ENCODE data around the gene DGKI.
A peak's percentile ranks its signal among the peaks of the same experiment; 100 is the strongest.

Gene DGKI

DNA sequence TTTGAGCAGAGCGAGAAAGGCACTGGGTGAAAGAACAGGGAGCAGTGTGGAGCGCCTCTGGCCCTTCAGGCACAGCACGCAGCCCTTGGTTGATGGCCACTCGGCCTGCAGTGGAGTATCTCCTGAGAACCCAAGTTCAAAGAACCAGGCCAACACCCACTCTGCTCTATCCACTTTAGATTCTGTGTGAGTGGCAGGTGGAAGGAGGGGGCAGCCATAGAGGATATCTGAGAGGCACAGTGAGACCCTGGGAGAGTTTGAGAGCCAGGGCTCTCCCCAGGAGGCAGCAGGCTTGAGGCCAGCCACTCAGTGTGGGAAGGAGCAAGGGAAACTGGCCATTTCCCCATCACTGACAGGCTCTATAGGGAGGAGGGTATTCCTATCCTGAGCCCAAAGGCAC is 450.7 kb downstream of the DGKI start:
- no peak for DNase-seq

DNA sequence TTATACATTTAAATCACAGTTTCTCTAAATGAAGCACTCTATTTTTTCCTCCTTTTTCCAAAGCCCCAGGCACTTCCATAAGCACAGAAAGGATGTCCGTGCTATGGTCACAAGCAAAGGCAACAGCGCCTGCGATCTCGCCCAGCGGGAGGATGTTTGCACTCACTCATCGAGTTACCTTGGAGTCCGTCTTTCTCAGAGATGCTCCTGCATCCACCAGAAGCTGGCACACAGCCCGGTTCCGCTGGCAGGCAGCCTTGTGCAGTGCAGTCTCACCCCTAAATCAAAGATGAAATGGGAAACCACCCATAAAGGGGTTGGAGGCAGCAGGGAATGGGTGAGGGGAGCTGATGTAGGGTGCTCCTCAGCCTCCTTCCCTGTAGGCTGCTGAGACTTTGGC is 451.4 kb downstream of the DGKI start:
- no peak for DNase-seq

DNA sequence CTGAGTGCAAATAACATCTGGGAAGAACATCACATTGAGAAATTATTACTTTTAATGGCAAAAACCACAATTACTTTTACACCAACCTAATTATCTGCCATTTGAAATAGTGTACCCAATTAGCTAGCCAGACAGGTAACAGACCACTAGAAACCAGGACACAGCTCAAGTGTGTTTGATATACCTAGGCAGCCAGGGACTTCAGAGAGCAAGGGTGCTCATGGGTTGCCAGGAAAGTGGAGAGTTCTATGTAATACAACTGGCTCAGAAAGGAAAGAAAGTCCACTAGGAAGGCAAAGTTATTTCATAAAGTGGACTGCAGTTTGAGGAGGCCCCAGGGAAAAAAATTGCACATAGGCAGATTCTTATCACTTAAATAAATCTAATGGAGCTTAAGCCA is 453.2 kb downstream of the DGKI start:
- no peak for DNase-seq

DNA sequence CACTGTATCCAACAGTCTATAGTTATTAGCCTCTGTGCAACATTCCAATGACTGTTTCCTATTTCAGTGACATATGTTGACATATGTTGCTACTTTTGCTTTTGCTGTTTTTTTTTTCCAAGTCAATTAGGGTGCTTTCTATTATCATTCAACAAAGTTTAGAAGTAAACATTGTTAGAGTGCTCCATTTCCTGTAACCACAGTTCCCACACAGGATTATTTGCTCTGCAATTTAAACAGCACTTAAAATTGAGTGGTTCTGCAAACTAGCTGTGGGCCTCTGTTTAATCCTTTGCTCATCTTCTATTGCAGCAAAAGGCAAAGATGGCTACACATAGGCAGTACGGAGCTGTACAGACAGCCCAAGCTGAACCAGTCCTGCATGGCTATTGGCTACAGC is 456.7 kb downstream of the DGKI start:
- DNase-seq: no peak

DNA sequence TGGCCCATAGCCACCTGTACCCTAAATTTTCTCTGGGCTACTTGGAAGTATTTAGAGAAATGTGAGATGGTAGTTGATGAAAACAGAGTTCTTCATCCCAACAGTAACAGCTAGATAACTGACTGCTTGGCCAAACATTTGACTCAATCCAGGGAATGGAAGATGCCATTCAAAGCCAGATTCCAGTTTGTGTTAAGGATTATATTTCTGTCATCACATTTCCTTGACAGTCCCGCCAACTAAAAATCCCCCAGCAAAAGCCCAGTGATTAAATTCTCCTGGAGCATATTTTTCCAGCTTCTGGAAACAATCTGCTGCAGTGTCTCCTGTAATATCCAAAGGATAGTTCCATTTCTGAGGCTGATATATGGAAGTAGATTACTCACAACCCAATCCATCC is 457.9 kb downstream of the DGKI start:
- DNase-seq: no peak

DNA sequence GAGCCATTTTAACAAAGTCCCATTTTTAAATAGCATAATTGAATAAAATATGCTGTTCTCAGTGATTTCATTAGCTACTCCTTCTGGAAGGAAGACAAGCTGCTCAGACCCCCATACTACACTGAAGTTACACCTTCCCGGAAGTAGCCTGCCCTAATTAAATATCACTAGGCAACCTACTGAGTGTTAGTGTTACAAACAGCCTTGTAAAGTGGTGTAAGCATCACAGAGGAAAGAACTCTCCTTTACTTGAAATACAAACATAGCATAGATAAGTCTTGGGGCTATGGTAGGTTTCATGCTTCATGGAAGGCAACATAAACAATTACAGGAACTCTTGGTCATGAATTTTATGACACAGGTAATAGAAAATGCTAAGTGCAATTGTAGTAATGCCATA is 459.8 kb downstream of the DGKI start:
- DNase-seq: no peak

DNA sequence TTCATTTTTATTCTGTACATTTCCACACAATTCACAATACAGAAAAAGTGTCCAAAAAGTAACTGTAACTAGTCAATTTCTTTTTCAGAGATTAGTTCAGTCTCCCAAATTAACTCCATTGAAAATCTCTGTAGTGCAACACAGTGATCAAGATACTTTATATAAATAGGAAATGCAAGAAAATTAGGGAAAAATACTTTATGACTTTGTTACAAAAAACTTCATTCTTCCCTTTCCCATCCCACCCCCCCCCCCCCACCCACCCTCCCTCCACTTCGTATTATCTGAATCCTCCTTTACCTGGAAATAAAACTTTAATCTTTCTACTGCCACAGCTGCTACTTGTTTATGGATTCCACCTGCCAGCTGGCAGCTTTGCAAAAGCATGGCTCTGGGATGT is 465.7 kb downstream of the DGKI start:
- peak; percentile 18 for DNase-seq

DNA sequence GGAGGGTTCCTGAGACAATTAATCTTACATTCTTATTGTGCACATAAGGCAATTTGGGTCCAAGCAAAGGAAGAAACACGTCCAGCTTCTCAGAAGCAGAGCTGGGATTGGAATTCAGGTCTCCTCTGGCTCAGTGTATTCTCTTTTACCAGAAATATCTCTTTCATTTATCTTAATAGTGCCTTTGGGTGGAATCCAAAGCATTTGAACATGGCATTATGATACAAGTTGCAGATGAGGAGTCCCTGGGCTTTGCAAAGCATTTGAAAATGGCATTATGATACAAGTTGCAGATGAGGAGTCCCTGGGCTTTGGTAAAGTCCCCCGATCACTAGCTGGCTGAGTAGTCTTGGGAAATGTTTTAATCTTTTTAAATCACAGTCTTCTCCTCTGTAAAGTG is 473.3 kb downstream of the DGKI start:
- no peak for DNase-seq

DNA sequence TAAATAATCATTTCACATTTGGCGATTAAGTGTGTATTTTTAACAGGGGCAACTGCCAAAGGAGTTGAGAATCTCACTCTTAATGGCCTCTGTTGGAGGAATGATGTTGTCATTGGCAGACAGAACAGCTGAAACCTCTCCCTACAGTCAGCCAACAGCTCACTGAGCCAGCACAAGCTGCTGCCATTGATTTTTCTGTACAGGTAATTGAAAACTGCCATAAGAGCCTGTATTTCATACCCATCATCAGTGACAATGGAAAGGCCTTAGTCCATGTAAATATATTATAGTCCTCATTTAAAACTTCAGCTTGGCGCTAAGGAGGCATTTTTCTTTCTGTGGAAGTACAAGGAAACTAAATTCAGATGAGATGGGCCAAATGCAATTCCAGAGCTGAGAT is 475.2 kb downstream of the DGKI start:
- no peak for DNase-seq

DNA sequence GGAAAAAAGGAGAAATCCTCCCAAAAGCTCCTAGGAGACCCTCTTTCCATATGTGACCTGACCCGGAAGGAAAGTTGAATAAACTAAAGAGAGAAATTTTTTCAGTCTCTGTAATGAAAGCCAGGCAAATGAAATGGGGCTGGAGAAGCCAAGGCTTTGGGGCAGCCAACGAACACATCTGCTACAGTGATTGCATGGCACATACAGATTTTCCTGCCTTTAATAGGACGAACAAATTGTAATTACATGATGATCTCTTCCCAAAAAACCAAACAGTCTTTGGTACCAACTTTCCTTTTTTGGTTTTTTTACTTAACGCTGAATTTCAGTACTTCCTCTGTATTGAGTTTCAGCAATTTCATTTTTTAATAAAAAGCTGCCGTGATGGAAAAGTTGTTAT is 479.8 kb downstream of the DGKI start:
- DNase-seq: no peak

DNA sequence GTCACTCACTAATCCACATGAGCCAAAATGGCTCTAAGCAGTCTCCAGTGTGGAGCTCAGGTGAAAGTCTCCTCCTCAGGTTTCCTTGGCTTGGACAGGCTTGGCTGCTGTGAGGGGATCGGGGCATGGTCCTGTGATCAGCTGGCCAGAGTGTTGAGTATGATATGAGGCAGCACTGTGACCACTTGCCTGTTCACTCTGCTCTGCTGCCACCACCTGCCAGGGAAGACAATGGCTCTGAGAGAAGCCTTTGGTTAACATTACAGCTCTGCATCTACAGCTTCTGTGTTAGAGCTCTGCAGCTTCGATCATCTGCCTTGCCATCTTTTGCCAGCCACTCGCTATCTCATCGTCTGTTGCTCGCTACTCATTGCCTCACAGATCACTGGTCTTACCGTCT is 483.1 kb downstream of the DGKI start:
- DNase-seq: no peak

DNA sequence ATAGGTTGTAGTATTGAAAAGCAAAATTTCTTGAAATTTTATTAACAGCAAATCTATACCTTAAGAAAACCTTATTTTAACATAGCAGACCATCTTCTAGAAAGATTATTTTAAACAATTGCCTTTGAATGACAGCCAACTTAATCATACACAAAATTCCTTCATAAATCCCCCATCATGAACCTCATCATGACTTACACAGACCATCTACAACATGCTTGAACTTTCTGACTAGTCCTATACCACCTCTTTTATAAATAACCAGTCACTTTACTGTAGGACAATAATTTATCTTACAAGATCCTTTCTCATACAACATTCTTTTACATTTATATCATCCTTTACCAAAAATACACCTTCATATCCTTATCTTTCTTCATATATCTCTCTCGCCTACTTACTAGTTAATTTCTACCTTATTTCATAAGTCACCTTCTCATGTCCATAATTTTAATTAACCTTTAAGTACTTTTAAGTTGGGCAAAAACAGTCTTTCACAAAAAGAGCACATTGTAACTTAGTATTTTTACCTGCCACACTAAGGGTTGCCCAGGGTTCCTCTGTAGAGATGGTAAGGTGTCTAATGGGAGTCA is 486.6 kb downstream of the DGKI start:
- peak; percentile 4 for DNase-seq

DNA sequence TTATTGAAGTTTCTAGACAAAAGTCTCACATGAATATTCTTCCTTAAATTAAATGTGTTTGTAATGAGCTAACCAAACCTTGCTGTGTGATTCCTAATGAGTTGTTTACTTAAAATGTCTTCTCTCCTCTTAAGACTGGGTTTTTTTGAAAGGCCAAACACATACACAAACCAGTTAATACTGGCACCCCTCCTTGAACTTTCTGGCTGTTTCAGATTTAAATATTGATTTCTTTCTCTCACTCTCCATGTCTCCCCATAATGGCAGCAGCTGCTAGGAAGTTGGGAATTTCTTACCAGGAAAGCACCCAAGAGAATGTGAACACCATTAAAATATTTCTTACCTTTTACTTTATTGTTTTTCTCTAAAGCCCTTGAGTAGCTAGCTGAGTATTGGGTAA is 491.8 kb downstream of the DGKI start:
- DNase-seq: no peak

DNA sequence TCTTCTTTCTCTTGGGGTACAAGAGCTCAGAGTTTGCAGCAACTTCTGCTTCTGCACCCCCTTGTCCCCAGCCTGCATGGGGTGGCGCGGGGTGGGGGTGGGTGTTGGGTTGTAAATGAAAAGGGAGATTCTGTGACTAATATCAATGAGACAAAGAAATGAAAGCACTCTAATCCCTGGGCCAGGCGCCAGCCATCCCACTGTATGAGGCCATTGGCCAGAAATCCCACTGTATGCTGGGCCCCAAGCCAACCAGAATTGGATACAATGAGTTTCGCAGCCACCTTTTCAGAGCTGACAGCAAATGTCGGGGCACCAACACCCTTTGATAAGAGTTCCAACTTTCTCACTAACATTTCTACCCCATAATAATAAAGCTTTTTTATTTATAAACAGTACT is 492.4 kb downstream of the DGKI start:
- DNase-seq: no peak

DNA sequence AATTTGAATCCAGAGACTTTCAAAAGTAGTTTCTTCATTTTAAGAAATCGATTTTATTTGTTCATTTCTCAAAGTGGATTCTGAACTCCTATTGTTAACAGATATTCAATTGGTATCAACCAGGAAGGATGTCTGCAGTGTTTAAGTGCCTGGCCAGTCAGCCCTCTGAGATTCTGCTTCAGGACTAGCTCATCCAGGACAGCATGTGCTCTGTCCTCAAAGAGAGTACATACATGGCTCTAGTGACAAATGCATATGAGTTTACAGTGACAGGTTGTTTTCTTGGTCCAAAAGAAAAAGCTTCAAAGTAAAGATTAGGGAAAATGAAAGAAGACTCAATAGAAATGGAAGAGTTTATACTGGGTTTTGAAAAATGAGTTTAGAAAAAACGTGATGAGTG is 494.8 kb downstream of the DGKI start:
- no peak for DNase-seq

DNA sequence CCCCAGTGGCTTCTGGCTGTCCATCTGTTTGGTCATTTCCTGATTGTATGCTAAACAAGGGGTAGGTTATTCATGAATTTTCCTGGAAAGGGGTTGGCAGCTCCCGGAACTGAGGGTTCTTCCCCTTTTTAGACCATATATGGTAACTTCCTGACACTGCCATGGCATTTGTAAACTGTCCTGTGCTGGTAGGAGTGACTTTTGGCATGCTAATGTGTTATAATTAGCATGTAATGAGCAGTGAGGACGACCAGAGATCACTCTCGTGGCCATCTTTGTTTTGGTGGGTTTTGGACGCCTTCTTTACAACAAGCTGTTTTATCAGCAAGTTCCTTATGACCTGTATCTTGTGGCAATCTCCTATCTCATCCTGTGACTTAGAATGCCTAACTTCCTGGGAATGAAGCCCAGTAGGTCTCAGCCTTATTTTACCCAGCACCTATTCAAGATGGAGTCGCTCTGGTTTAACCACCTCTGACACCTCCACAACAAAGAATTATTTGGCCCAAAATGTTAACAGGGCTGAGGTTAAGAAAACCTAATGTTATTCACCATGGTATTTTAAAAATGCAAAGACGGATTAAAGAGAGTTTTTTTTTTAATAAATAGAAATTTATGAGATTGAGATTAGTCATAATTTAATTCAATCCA is 500.9 kb downstream of the DGKI start:
- no peak for DNase-seq

DNA sequence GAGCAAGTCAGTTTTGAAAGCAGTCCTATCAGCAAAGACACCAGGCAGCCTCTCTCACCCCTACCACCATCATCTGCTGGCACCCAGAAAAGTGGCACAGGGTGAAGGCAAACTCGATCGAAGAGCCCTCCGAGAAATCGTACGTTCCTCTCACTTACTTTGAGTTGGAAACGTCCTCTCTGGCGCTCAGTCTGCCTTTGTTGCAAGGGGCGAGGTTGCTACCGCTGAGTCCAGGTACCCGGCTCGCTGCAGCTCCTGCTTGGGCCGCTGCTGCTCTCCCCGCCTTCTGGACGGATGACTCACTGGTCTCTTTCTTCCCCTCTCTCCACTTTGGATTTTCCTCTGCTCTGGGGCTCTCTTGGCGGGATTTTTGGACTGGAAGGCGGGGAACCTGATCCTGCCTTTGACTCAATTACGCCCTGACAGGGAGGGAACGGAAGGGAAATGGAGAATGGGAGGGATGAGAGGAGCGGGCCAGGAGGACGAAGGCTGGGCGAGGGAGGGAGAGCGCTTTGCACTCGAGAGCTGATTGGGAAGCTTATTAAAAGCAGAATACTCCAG is 503.4 kb downstream of the DGKI start, which contains the start of gene PTN:
Gene PTN, minus strand, starts transcription at position 453 of the 561 bp plus-strand sequence. CDS start 88,760 bp downstream, outside the sequence.
- DNase-seq: peak; percentile 39

DNA sequence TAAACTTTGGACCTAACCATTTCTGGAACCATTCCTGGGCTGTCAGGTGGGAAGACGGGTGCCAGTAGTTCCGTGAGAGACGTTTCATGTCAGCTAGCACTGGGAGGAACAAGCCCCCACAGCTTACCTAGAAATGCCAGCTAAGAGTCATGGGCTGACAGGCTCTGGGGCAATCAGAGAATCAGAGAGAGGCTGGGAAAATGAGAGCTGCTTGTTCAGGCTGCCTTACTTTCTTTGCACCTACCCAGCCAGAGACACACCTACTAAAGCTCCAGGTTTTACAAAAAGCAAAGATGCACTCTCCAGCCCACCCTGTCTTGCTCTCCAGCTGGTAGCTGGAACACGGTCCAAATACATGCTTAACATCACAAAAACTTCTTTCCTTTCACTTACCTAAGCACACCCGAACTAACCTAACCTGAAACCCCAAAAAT is 503.9 kb downstream of the DGKI start:
- DNase-seq: no peak

DNA sequence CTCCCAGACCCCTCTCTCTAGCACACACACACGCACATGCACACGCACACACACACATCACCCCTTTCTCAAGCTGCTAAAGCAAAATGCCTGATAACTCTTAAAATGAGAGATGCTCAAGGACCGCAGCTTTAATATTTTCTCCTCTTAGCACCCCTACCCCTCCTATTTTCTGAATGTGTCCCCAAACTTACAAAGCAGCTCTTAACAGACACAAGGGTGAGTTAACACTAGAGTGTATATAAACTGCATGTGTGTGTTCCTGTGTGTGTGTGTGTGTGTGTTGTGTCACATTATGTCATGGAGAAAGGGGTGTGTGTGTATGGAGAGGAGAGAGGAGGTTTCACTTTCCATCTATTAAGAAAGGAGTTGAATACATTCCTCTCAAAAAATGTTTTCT is 504.5 kb downstream of the DGKI start:
- DNase-seq: no peak

DNA sequence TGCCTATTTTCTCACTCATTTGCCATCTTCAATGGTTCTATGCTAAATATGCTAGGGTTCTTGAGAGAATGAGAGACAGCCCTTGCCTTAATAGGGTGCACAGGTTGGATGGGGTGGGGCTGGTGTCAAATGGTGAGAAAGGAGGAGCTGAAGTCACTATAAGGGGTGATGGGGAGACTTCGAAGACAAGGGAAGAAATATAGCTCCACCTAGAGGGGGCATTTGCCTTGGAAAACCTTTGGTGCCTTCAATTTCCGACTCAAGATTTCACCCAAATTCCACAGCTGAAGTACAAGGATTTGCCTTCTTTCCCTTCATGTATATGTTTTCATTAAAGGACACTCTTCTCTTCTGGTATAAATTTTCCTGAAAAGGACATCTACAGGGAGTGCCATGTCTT is 508.9 kb downstream of the DGKI start:
- DNase-seq: peak; percentile 29

DNA sequence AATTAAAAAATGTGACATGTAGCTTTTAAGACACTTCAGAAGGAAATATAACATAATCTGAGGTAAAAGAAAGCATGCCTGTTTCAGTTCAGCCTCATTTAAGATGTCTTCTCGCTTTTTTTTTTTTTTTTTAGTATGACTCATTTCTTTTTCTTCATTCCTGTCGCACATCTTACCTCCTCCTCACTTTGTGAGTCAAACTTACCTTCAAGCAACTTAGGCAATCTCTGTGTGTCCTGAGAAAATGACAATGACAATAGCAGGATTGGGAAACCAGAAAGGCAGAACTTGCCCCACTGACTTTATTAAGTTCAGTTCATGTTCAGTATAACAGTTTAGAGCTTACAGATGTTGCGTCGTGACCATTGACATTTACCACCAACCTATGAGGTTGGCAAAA is 511.0 kb downstream of the DGKI start:
- no peak for DNase-seq

DNA sequence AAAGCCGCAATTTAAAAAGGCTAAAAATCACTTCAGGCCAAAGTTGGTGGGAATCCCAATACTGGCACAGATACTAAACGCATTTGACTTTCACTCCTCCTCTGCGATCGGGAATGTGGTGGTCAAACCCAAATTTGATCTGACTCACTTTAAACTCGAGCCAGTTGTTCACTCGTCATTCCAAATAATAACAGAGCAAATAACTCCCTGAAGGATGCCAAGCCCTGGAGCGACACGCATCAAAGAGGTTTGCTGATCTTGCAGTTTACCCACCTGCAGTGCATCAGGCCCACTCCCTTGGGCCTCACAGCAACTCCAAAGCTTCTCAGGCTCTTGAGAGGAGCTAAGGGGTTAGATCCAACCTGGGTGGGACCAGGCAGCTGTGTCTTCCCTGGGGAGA is 515.4 kb downstream of the DGKI start:
- no peak for DNase-seq

All from NCI-H82 (cell line).